H1 (cell line): ENCODE results near the gene BCO2. TPM values are rescaled to one million over a fixed set of nuclear protein-coding genes. Genes with fewer than 3 reads are reported as not detected.

Experiments
- CTCF ChIA-PET: fragments of 300-600 bp; sonication (Branson Sonifier 250); formaldehyde crosslinking; loops from one replicate; lab custom pipeline; 2021; ENCODE audit not compliant: partially characterized antibody; lab: Charles Lee
- POLR2A ChIA-PET: fragments of 300-600 bp; sonication (Branson Sonifier 250); formaldehyde crosslinking; loops from one replicate; lab custom pipeline; 2021; ENCODE audit warnings: inconsistent platforms; ENCODE audit not compliant: partially characterized antibody; lab: Charles Lee
- DNase-seq, 2 experiments: peaks; one replicate each; pipeline versions ENCODE4 v3.0.0 to v3.0.0-alpha.2; 2010 to 2022; ENCODE audit warnings: low spot score in 2 of 2, low read depth in 1 of 2, mixed read lengths in 1 of 2
- FAIRE-seq: peaks from 2 replicates; lab custom pipeline; 2011; peaks lifted over from hg19 to GRCh38; lab: Jason Lieb, UNC
- H2AFZ ChIP-seq: 2 replicates; pipeline ENCODE4 v1.8.1; 2012; ENCODE audit warnings: low read length, inconsistent platforms
- H2AK5ac ChIP-seq: 2 replicates; pipeline ENCODE4 v1.6.1; 2013; ENCODE audit warnings: low read depth, low read length
- H2BK120ac ChIP-seq: replicated peaks from 2 replicates; pipeline ENCODE3; 2013; ENCODE audit warnings: low read depth, low read length, inconsistent platforms
- H2BK12ac ChIP-seq: 2 replicates; pipeline ENCODE4 v1.6.1; 2013; ENCODE audit warnings: low read depth, low read length
- H2BK15ac ChIP-seq: 2 replicates; pipeline ENCODE4 v1.6.1; 2013; ENCODE audit warnings: low read length
- H2BK20ac ChIP-seq: 2 replicates; pipeline ENCODE4 v1.6.1; 2013; ENCODE audit warnings: low read length
- H2BK5ac ChIP-seq: 2 replicates; pipeline ENCODE4 v1.6.1; 2013; ENCODE audit warnings: low read depth, low read length
- H3K14ac ChIP-seq: 2 replicates; pipeline ENCODE4 v1.6.1; 2013; ENCODE audit warnings: inconsistent platforms; ENCODE audit not compliant: insufficient read length
- H3K18ac ChIP-seq: 2 replicates; pipeline ENCODE4 v1.6.1; 2013; ENCODE audit warnings: low read length; ENCODE audit errors: extremely low read depth
- H3K23ac ChIP-seq: 2 replicates; pipeline ENCODE4 v1.6.1; 2013; ENCODE audit warnings: inconsistent platforms; ENCODE audit not compliant: insufficient read length
- H3K23me2 ChIP-seq: 2 replicates; pipeline ENCODE4 v1.6.1; 2013; ENCODE audit warnings: low read depth, low read length
- H3K27ac ChIP-seq: 2 replicates; pipeline ENCODE4 v1.6.1; 2011; ENCODE audit warnings: low read depth, low read length, inconsistent platforms
- H3K27me3 ChIP-seq, 4 experiments: replicated peaks in 1 of 4; 1 replicate in 1 of 4; 2 replicates in 3 of 4; pipeline versions ENCODE4 v1.6.1 to v1.8.1; 2011 to 2013; ENCODE audit warnings: low read length in 3 of 4, mild to moderate bottlenecking in 3 of 4, inconsistent platforms in 2 of 4, mixed read lengths in 2 of 4, moderate library complexity in 1 of 4; ENCODE audit not compliant: control insufficient read depth in 3 of 4, insufficient read depth in 3 of 4; ENCODE audit errors: extremely low read depth in 1 of 4
- H3K36me3 ChIP-seq, 4 experiments: 2 replicates each; pipeline versions ENCODE4 v1.6.1 to v1.8.1; 2011 to 2013; ENCODE audit warnings: mild to moderate bottlenecking in 4 of 4, low read length in 3 of 4, moderate library complexity in 2 of 4, control low read depth in 1 of 4, inconsistent platforms in 1 of 4; ENCODE audit not compliant: insufficient read depth in 4 of 4, control insufficient read depth in 2 of 4
- H3K4ac ChIP-seq: replicated peaks from 2 replicates; pipeline ENCODE3; 2013; ENCODE audit warnings: low read length, low read depth, mixed read lengths, inconsistent platforms; ENCODE audit not compliant: insufficient read length
- H3K4me1 ChIP-seq, 4 experiments: replicated peaks in 1 of 4; 1 replicate in 1 of 4; 2 replicates in 3 of 4; pipeline versions ENCODE4 v1.6.1 to v1.8.1; 2011 to 2013; ENCODE audit warnings: low read length in 3 of 4, inconsistent platforms in 2 of 4, mixed read lengths in 1 of 4; ENCODE audit not compliant: insufficient read depth in 4 of 4, control insufficient read depth in 3 of 4
- H3K4me2 ChIP-seq, 2 experiments: 2 replicates each; pipeline versions ENCODE4 v1.6.1 to v1.8.1; 2011 to 2013; ENCODE audit warnings: low read depth in 2 of 2, low read length in 2 of 2, control low read depth in 1 of 2, inconsistent platforms in 1 of 2, mild to moderate bottlenecking in 1 of 2; ENCODE audit not compliant: insufficient read depth in 1 of 2
- H3K4me3 ChIP-seq, 4 experiments: fragments of 200-600, 300-600 bp in 1 of 4; sonication (generic), shearing (Covaris generic), sonication (Bioruptor Twin) in 1 of 4; 2 replicates each; pipeline versions ENCODE4 v1.5.1 to v1.8.1; 2011 to 2016; ENCODE audit warnings: low read length in 4 of 4, low read depth in 3 of 4, control low read depth in 2 of 4, inconsistent platforms in 2 of 4, mild to moderate bottlenecking in 2 of 4, mixed read lengths in 1 of 4, moderate library complexity in 1 of 4; ENCODE audit not compliant: insufficient read depth in 2 of 4; ENCODE audit errors: extremely low read depth in 1 of 4
- H3K56ac ChIP-seq: replicated peaks from 2 replicates; pipeline ENCODE3; 2013; ENCODE audit warnings: low read depth, mild to moderate bottlenecking, mixed read lengths, low read length, inconsistent platforms; ENCODE audit not compliant: insufficient read length
- H3K79me1 ChIP-seq: 2 replicates; pipeline ENCODE4 v1.6.1; 2013; ENCODE audit warnings: low read depth, low read length, control low read depth
- H3K79me2 ChIP-seq, 2 experiments: 2 replicates each; pipeline versions ENCODE4 v1.6.1 to v1.8.1; 2012 to 2013; ENCODE audit warnings: low read length in 2 of 2, mild to moderate bottlenecking in 2 of 2, inconsistent platforms in 1 of 2; ENCODE audit not compliant: insufficient read depth in 2 of 2, control insufficient read depth in 1 of 2
- H3K9ac ChIP-seq, 4 experiments: replicated peaks in 1 of 4; 1 replicate in 1 of 4; 2 replicates in 3 of 4; pipeline versions ENCODE4 v1.6.1 to v1.8.1; 2011 to 2013; ENCODE audit warnings: low read depth in 3 of 4, low read length in 3 of 4, control low read depth in 2 of 4, mild to moderate bottlenecking in 2 of 4, moderate library complexity in 2 of 4, inconsistent platforms in 1 of 4; ENCODE audit errors: extremely low read depth in 1 of 4
- H3K9me3 ChIP-seq, 2 experiments: 2 replicates each; pipeline versions ENCODE4 v1.6.1 to v1.8.1; 2012 to 2013; ENCODE audit warnings: mild to moderate bottlenecking in 2 of 2, moderate library complexity in 2 of 2, control low read depth in 1 of 2, inconsistent platforms in 1 of 2, low read depth in 1 of 2, low read length in 1 of 2, mixed read lengths in 1 of 2; ENCODE audit not compliant: insufficient read depth in 2 of 2
- H4K20me1 ChIP-seq, 2 experiments: replicated peaks in 1 of 2; 2 replicates each; pipeline versions ENCODE3 to v1.8.1; 2011 to 2013; ENCODE audit warnings: inconsistent platforms in 2 of 2, low read length in 2 of 2, mild to moderate bottlenecking in 1 of 2; ENCODE audit not compliant: insufficient read depth in 2 of 2, control insufficient read depth in 1 of 2
- H4K5ac ChIP-seq: 2 replicates; pipeline ENCODE4 v1.6.1; 2013; ENCODE audit warnings: low read length, low read depth, mixed read lengths, inconsistent platforms; ENCODE audit not compliant: insufficient read length
- H4K8ac ChIP-seq: 2 replicates; pipeline ENCODE4 v1.8.0; 2013; ENCODE audit warnings: mild to moderate bottlenecking, moderate library complexity, low read length, inconsistent platforms; ENCODE audit not compliant: insufficient read depth; ENCODE audit errors: extremely low read depth
- H4K91ac ChIP-seq: replicated peaks from 2 replicates; pipeline ENCODE3; 2013; ENCODE audit warnings: low read length, mixed read lengths, inconsistent platforms; ENCODE audit not compliant: insufficient read length
- BCL11A ChIP-seq, 2 experiments: IDR thresholded peaks; one replicate each; pipeline ENCODE4 v1.6.1; 2011; ENCODE audit warnings: low read depth in 2 of 2, low read length in 2 of 2, mild to moderate bottlenecking in 2 of 2
- RXRA ChIP-seq: IDR thresholded peaks from 2 replicates; pipeline ENCODE4 v1.6.1; 2011; ENCODE audit warnings: low read depth, mild to moderate bottlenecking, low read length, moderate library complexity; ENCODE audit not compliant: insufficient read depth
- SIN3A ChIP-seq, 2 experiments: IDR thresholded peaks in 1 of 2; conservative IDR thresholded peaks in 1 of 2; 2 replicates each; pipeline ENCODE4 v1.6.1; 2011 to 2012; ENCODE audit warnings: low read length in 2 of 2, improper control_type of control experiment in 1 of 2, low read depth in 1 of 2, mild to moderate bottlenecking in 1 of 2
- SIRT6 ChIP-seq: IDR thresholded peaks from one replicate; pipeline ENCODE4 v1.7.1; 2012; ENCODE audit warnings: low read length, inconsistent platforms
- TBP ChIP-seq: IDR thresholded peaks from 2 replicates; pipeline ENCODE4 v1.6.1; 2011; ENCODE audit warnings: low read depth, low read length, improper control_type of control experiment
- TEAD4 ChIP-seq: IDR thresholded peaks from 2 replicates; pipeline ENCODE4 v1.6.1; 2012; ENCODE audit warnings: low read depth, low read length, inconsistent platforms, mixed read lengths
- WGBS, 2 experiments: shearing (Covaris generic) in 1 of 2; methylation state at CpG; one replicate each; pipeline versions ENCODE4 v1.1.6 to v1.1.7; 2013 to 2015; ENCODE audit warnings: low lambda C conversion rate in 2 of 2, mixed read lengths in 2 of 2, inconsistent platforms in 1 of 2, low coverage in 1 of 2, missing lambda C conversion rate in 1 of 2; ENCODE audit not compliant: insufficient replicate concordance in 2 of 2, insufficient coverage in 1 of 2, insufficient read length in 1 of 2; ENCODE audit errors: extremely low coverage in 1 of 2, missing lambda C conversion rate in 1 of 2; 5-methylcytosine and 5-hydroxymethylcytosine counted together
- polyA plus RNA-seq, 7 experiments: library from polyadenylated mRNA; depleted of rRNA in 3 of 7; stranded (reverse) in 5 of 7; unstranded in 2 of 7; fragments of >200 nt in 5 of 7; fragments of 200-250 nt in 2 of 7; gene quantifications; 1 replicate in 5 of 7; 2 replicates in 1 of 7; 4 replicates in 1 of 7; pipeline versions ENCODE4 v1.2.1 to v1.2.3, GENCODE V29; 2011 to 2013; ENCODE audit warnings: missing spikeins in 2 of 7, mixed read lengths in 2 of 7
- total RNA-seq: library from RNA; stranded (reverse); fragmentation: NEBNext Ultra II Directional; extraction: Animal tissue kit (Norgen Biotek cat#: 25700); gene quantifications from 2 replicates; pipeline ENCODE4 v1.2.1, GENCODE V29; 2021

BCO2 gene
- total and polyA plus RNA-seq, 2 of the 8 experiments (the other 6 are each of a cell fraction or from before 2014, with no cell fraction given): 0.42 to 0.82 TPM

DNA sequence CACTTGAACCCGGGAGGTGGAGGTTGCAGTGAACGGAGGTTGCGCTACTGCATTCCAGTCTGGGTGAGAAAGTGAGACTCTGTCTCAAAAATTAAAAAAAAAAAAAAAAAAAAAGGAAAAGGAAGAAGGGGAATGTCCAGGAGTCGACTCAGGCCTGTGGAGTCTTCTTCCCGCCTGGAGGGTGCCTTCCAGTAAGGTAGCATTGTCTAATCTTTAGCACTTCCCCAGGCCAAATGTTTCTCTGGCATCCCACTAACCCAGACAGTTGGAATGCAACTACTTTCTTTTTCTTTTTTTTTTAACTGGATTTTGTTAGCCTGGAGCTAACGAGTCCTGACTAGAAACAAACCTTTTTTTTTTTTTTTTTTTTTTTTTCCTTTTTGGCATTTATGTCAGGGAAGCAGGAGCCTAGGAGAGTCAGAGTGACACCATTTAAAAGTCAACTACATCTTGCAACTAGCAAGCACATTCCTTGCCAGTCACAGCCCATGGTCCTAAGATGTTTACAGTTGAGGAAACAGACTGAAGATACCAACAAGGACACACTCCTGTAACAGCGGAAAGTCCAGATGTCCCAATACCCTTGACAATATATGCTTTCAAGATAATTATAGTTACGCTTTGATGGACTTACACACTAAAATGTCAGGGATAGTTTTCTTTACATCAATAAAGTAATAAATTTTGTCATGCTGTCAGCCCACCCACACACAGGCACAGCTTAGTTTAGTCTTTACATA is 74.7 kb downstream of the BCO2 start:
- H3K9ac ChIP-seq: no peak overlapping the region
- H3K18ac ChIP-seq: no peak overlapping the region
- WGBS, 2 experiments: 97% methylated on average over 6 of the region's 8 CpGs; no CpG with 5 or more reads in 1 of the 2 experiments
- H2AK5ac ChIP-seq: no peak overlapping the region
- H3K4me3 ChIP-seq: no peak overlapping the region
- no peak overlapping the region for H3K14ac ChIP-seq
- peaks cover 0 to 9% of the 10 kb centered on the region in 2 experiments for H4K20me1 ChIP-seq
- CTCF ChIA-PET: interaction anchor here (0.7 to 1.0 kb wide), 2 partner anchors 8 to 31 kb away, joined by 3 read pairs; no protein-coding TSS in a partner anchor
- H2BK5ac ChIP-seq: no peak overlapping the region
- H3K4me1 ChIP-seq: no peaks in the 10 kb centered on the region
- H2BK12ac ChIP-seq: no peak overlapping the region
- DNase-seq: no peak
- H3K27ac ChIP-seq: no peak overlapping the region
- H4K8ac ChIP-seq: no peak overlapping the region
- TF ChIP-seq RXRA (no peak), SIRT6 (no peak), BCL11A (IDR thresholded peaks at IDR 0.05; ENCODE audit: low read depth in 2 of 2, low read length in 2 of 2) (no peak), SIN3A (conservative IDR thresholded peaks at IDR 0.05 in 1 of 2, IDR thresholded peaks at IDR 0.05 in 1 of 2; ENCODE audit: low read depth in 1 of 2, low read length in 2 of 2) (no peak), TEAD4 (no peak), TBP (no peak)
- H2BK15ac ChIP-seq: no peak overlapping the region
- no peak overlapping the region for H2AFZ ChIP-seq
- no peaks in the 10 kb centered on the region; a peak in 1 of 7 replicates for H3K27me3 ChIP-seq
- H4K5ac ChIP-seq: no peak overlapping the region
- peaks cover 10% of the 10 kb centered on the region; the same call in 1 of the 2 replicates for H3K23me2 ChIP-seq
- no peak overlapping the region for H3K4me2 ChIP-seq
- no peak overlapping the region for H4K91ac ChIP-seq
- H3K36me3 ChIP-seq: no peaks in the 10 kb centered on the region
- H3K23ac ChIP-seq: no peak overlapping the region
- no peak for FAIRE-seq
- H2BK120ac ChIP-seq: no peak overlapping the region
- H3K9me3 ChIP-seq: no peaks in the 10 kb centered on the region
- no peak overlapping the region for H3K56ac ChIP-seq
- H3K79me1 ChIP-seq: no peaks in the 10 kb centered on the region
- H3K4ac ChIP-seq: no peak overlapping the region
- no peak overlapping the region for H2BK20ac ChIP-seq
- H3K79me2 ChIP-seq: no peaks in the 10 kb centered on the region
- POLR2A ChIA-PET: interaction anchor here (0.6 kb wide), 1 partner anchor 23 kb away, joined by 3 read pairs; no protein-coding TSS in a partner anchor
